Activated T-cell treated with anti-CD3 and anti-CD28 coated beads, Interleukin-2, amount 50 U/mL, for 24 hours (primary cell): ENCODE data around the gene DLEC1.
A peak's percentile ranks its signal among the peaks of the same experiment; 100 is the strongest.

ENCODE experiments used
- DNase-seq: peaks from one replicate; pipeline ENCODE4 v3.0.0-alpha.2; 2020
- H3K27ac Mint-ChIP-seq: 2 replicates; pipeline ENCODE4 v1.8.0; 2020; ENCODE audit warnings: mild to moderate bottlenecking, mixed read lengths
- H3K27me3 Mint-ChIP-seq: 2 replicates; pipeline ENCODE4 v1.8.0; 2020; ENCODE audit warnings: mixed read lengths
- H3K36me3 Mint-ChIP-seq: 2 replicates; pipeline ENCODE4 v1.8.0; 2020; ENCODE audit warnings: low read depth, mixed read lengths
- H3K4me1 Mint-ChIP-seq: 2 replicates; pipeline ENCODE4 v1.8.0; 2020; ENCODE audit warnings: low read depth, mixed read lengths
- H3K4me3 Mint-ChIP-seq: 2 replicates; pipeline ENCODE4 v1.8.0; 2020; ENCODE audit warnings: mild to moderate bottlenecking, moderate library complexity, mixed read lengths
- H3K9me3 Mint-ChIP-seq: 2 replicates; pipeline ENCODE4 v1.8.0; 2020; ENCODE audit warnings: mixed read lengths

The DLEC1 gene

GRCh38 chr3:38039101-38039898 lies at the start of gene DLEC1:
Gene DLEC1, plus strand, starts transcription at chr3:38039208. Its CDS starts 18 bp downstream, at chr3:38039226.
- Mint-ChIP-seq H3K4me3 (peak within 1 kb of the TSS; percentile 47), H3K27ac (peak within 1 kb of the TSS; percentile 95), H3K36me3 (peaks cover 4% of the 10 kb centered on the region), H3K4me1 (peaks cover 34% of the 10 kb centered on the region), H3K27me3 (peaks cover 3% of the 10 kb centered on the region), H3K9me3 (peaks cover 10% of the 10 kb centered on the region)
- peak; percentile 82 for DNase-seq

- Mint-ChIP-seq H3K27ac (no peak overlapping the region), H3K36me3 (peaks cover 8% of the 10 kb centered on the region), H3K9me3 (no peaks in the 10 kb centered on the region), H3K27me3 (no peaks in the 10 kb centered on the region), H3K4me3 (no peak overlapping the region), H3K4me1 (peaks cover 18% of the 10 kb centered on the region)
- no peak for DNase-seq
Measured at GRCh38 chr3:37989821-37990480, 49.1 kb upstream of the DLEC1 start.

GRCh38 chr3:37990527-37990926 lies 48.5 kb upstream of the DLEC1 start, which contains the start of gene VILL:
Gene VILL, plus strand, starts transcription at chr3:37990786. Its CDS starts 2,887 bp downstream, at chr3:37993673.
- Mint-ChIP-seq H3K9me3 (no peaks in the 10 kb centered on the region), H3K4me1 (peaks cover 24% of the 10 kb centered on the region), H3K27me3 (no peaks in the 10 kb centered on the region), H3K36me3 (peaks cover 10% of the 10 kb centered on the region), H3K27ac (no peak within 1 kb of the TSS), H3K4me3 (no peak within 1 kb of the TSS)
- DNase-seq: no peak

- no peaks in the 10 kb centered on the region for H3K9me3 Mint-ChIP-seq
- H3K4me3 Mint-ChIP-seq: no peak overlapping the region
- H3K27ac Mint-ChIP-seq: no peak overlapping the region
- H3K36me3 Mint-ChIP-seq: peaks cover 16% of the 10 kb centered on the region
- H3K27me3 Mint-ChIP-seq: no peaks in the 10 kb centered on the region
- no peak for DNase-seq
- peaks cover 30% of the 10 kb centered on the region for H3K4me1 Mint-ChIP-seq
Measured at GRCh38 chr3:37991109-37991508, 47.9 kb upstream of the DLEC1 start.

GRCh38 chr3:37991823-37992222 lies 47.2 kb upstream of the DLEC1 start:
- peak; percentile 20 for DNase-seq
- H3K4me1 Mint-ChIP-seq: peaks cover 37% of the 10 kb centered on the region
- H3K36me3 Mint-ChIP-seq: peaks cover 23% of the 10 kb centered on the region
- H3K4me3 Mint-ChIP-seq: no peak overlapping the region
- no peaks in the 10 kb centered on the region for H3K9me3 Mint-ChIP-seq
- no peaks in the 10 kb centered on the region for H3K27me3 Mint-ChIP-seq
- H3K27ac Mint-ChIP-seq: no peak overlapping the region

- peak overlapping the region; percentile 27 for H3K27ac Mint-ChIP-seq
- peak; percentile 20 for DNase-seq
- no peak overlapping the region for H3K4me3 Mint-ChIP-seq
- H3K36me3 Mint-ChIP-seq: peaks cover 30% of the 10 kb centered on the region
- peaks cover 43% of the 10 kb centered on the region for H3K4me1 Mint-ChIP-seq
- no peaks in the 10 kb centered on the region for H3K27me3 Mint-ChIP-seq
- H3K9me3 Mint-ChIP-seq: no peaks in the 10 kb centered on the region
Measured at GRCh38 chr3:37992271-37993066, 46.5 kb upstream of the DLEC1 start.

- peaks cover 46% of the 10 kb centered on the region for H3K4me1 Mint-ChIP-seq
- H3K9me3 Mint-ChIP-seq: no peaks in the 10 kb centered on the region
- H3K27ac Mint-ChIP-seq: peak overlapping the region; percentile 97
- H3K4me3 Mint-ChIP-seq: peak overlapping the region; percentile 93
- DNase-seq: peak; percentile 27
- H3K27me3 Mint-ChIP-seq: no peaks in the 10 kb centered on the region
- peaks cover 35% of the 10 kb centered on the region for H3K36me3 Mint-ChIP-seq
Measured at GRCh38 chr3:37993067-37993455, 45.9 kb upstream of the DLEC1 start.

- Mint-ChIP-seq H3K9me3 (no peaks in the 10 kb centered on the region), H3K36me3 (peaks cover 38% of the 10 kb centered on the region), H3K4me3 (peak overlapping the region; percentile 93), H3K27ac (peak overlapping the region; percentile 97), H3K27me3 (no peaks in the 10 kb centered on the region), H3K4me1 (peaks cover 49% of the 10 kb centered on the region)
- no peak for DNase-seq
Measured at GRCh38 chr3:37993460-37993819, 45.6 kb upstream of the DLEC1 start.

- Mint-ChIP-seq H3K9me3 (no peaks in the 10 kb centered on the region), H3K36me3 (peaks cover 42% of the 10 kb centered on the region), H3K4me1 (peaks cover 54% of the 10 kb centered on the region), H3K27me3 (no peaks in the 10 kb centered on the region), H3K27ac (peak overlapping the region; percentile 97), H3K4me3 (peak overlapping the region; percentile 93)
- peak; percentile 88 for DNase-seq
Measured at GRCh38 chr3:37993820-37994638, 45.0 kb upstream of the DLEC1 start.

- no peaks in the 10 kb centered on the region for H3K9me3 Mint-ChIP-seq
- H3K27me3 Mint-ChIP-seq: no peaks in the 10 kb centered on the region
- peak overlapping the region; percentile 93 for H3K4me3 Mint-ChIP-seq
- H3K4me1 Mint-ChIP-seq: peaks cover 59% of the 10 kb centered on the region
- peaks cover 47% of the 10 kb centered on the region for H3K36me3 Mint-ChIP-seq
- DNase-seq: no peak
- H3K27ac Mint-ChIP-seq: peak overlapping the region; percentile 97
Measured at GRCh38 chr3:37994639-37994972, 44.4 kb upstream of the DLEC1 start.

GRCh38 chr3:37995652-37996641 lies 43.1 kb upstream of the DLEC1 start:
- peak; percentile 36 for DNase-seq
- Mint-ChIP-seq H3K27ac (peak overlapping the region; percentile 97), H3K27me3 (no peaks in the 10 kb centered on the region), H3K4me3 (peak overlapping the region; percentile 93), H3K4me1 (peaks cover 61% of the 10 kb centered on the region), H3K36me3 (peaks cover 59% of the 10 kb centered on the region), H3K9me3 (no peaks in the 10 kb centered on the region)

GRCh38 chr3:37996785-37997301 lies 42.2 kb upstream of the DLEC1 start:
- Mint-ChIP-seq H3K27me3 (no peaks in the 10 kb centered on the region), H3K4me3 (no peak overlapping the region), H3K4me1 (peaks cover 61% of the 10 kb centered on the region), H3K36me3 (peaks cover 65% of the 10 kb centered on the region), H3K27ac (peak overlapping the region; percentile 53), H3K9me3 (no peaks in the 10 kb centered on the region)
- peak; percentile 86 for DNase-seq

- Mint-ChIP-seq H3K27me3 (no peaks in the 10 kb centered on the region), H3K9me3 (no peaks in the 10 kb centered on the region), H3K4me3 (no peak overlapping the region), H3K4me1 (peaks cover 61% of the 10 kb centered on the region), H3K27ac (no peak overlapping the region), H3K36me3 (peaks cover 70% of the 10 kb centered on the region)
- DNase-seq: no peak
Measured at GRCh38 chr3:37997342-37997741, 41.7 kb upstream of the DLEC1 start.
